Activated T-cell treated with anti-CD3 and anti-CD28 coated beads, Interleukin-2, amount 50 U/mL, for 24 hours (primary cell): ENCODE data around the gene TBC1D8.

Source experiments
- DNase-seq: peaks from one replicate; pipeline ENCODE4 v3.0.0-alpha.2; 2020
- H3K27ac Mint-ChIP-seq: 2 replicates; pipeline ENCODE4 v1.8.0; 2020; ENCODE audit warnings: mild to moderate bottlenecking, mixed read lengths
- H3K27me3 Mint-ChIP-seq: 2 replicates; pipeline ENCODE4 v1.8.0; 2020; ENCODE audit warnings: mixed read lengths
- H3K36me3 Mint-ChIP-seq: 2 replicates; pipeline ENCODE4 v1.8.0; 2020; ENCODE audit warnings: low read depth, mixed read lengths
- H3K4me1 Mint-ChIP-seq: 2 replicates; pipeline ENCODE4 v1.8.0; 2020; ENCODE audit warnings: low read depth, mixed read lengths
- H3K4me3 Mint-ChIP-seq: 2 replicates; pipeline ENCODE4 v1.8.0; 2020; ENCODE audit warnings: mild to moderate bottlenecking, moderate library complexity, mixed read lengths
- H3K9me3 Mint-ChIP-seq: 2 replicates; pipeline ENCODE4 v1.8.0; 2020; ENCODE audit warnings: mixed read lengths

TBC1D8 gene

DNA sequence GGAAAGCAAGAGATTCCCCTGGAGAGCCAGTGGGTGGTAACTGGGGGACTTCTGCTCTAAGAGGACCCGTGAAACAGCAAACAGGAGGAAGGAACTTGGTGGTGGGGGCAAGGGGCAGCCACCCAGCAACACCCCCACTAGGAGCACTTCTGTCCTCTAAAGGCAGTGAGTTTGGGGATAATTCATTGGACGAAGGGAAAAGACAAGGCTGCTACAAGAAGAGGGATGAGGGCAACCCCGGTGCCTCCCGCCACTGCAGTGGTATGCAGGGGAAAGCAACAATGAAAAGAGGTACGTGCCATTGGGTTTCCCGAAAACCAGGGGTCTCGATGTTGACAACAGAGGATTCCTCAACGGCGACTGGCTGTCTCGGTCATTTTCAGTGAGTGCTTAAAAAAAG, 140.0 kb downstream of the TBC1D8 start:
- H3K36me3 Mint-ChIP-seq, result peaks cover 96% of the 10 kb centered on the region
- no peak for DNase-seq
- peak overlapping the region; percentile 78 for H3K27ac Mint-ChIP-seq
- no peaks in the 10 kb centered on the region for H3K27me3 Mint-ChIP-seq
- H3K9me3 Mint-ChIP-seq, result no peaks in the 10 kb centered on the region
- peaks cover 57% of the 10 kb centered on the region for H3K4me1 Mint-ChIP-seq
- H3K4me3 Mint-ChIP-seq, result no peak overlapping the region

DNA sequence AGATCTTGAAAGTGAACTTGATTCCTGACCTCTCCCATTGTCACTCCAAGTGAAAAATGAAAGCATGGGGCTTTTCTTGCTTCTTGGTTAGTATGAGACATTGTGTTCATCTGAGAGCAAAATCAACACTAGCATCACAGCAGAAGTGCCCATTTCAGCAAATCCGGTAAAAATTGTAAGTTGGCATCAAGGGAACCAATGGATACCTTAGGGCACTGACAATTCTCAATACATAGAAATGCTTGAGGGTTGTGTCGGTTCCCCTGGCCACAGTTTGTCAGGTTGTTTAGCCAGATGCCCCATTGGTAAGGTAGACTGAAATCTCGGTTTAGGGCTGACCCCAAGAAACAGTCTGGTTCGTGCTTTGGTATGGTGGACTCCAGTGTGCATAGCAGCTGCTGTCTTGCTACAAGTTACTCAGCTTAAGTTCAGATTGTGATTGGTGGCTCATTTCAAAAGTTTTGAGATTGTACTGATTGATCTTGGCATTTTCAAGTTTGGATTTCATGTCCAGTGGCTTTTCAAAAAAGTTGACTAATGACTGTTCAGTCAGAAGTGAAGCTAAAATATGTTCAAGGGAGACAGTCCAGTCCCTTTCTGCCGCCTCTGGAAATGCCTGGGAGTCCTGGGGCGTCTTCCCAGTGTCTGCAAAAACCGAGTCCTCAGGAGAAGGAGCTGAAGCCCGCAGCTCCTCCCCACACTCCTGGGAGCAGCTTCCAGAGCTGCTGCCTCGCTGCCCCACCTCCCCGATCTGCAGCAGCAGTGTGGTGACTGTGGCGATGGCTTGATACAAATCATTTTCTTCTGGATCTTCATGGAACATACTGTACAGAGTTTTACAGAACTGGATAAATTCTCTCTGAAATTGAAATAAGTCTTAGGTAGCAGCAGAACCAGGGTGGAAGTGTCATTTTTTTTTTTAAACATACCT, 143.5 kb downstream of the TBC1D8 start:
- DNase-seq, result peak; percentile 49
- Mint-ChIP-seq H3K4me3 (peak overlapping the region; percentile 47), H3K27ac (peak overlapping the region; percentile 99), H3K27me3 (no peaks in the 10 kb centered on the region), H3K4me1 (peaks cover 79% of the 10 kb centered on the region), H3K9me3 (no peaks in the 10 kb centered on the region), H3K36me3 (peaks cover 99% of the 10 kb centered on the region)

DNA sequence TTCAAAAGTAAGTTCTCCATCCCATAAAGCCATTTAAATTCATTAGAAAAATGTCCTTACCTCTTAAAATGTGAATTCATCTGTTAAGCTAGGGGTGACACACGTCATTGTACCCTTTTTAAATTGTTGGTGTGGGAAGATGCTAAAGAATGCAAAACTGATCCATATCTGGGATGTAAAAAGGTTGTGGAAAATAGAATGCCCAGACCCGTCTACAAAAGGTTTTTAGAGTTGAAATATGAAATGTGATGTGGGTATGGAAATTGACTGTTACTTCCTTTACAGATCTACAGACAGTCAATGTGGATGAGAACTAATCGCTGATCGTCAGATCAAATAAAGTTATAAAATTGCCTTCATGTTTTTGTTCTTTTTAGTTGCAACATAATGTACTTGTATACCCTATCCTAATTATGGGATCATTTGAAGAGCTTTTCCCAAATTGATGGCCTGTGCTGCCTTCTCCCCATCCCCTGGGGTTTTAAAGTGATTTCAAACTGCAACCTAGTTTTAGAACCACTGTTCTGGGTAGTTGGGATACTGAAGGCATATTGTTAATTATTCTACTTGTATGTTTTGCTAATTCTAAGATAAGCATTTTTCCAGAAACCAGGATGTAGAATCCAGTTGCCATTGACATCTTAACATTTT, 145.0 kb downstream of the TBC1D8 start:
- H3K27ac Mint-ChIP-seq, result peak overlapping the region; percentile 99
- DNase-seq, result no peak
- peaks cover 4% of the 10 kb centered on the region for H3K9me3 Mint-ChIP-seq
- H3K4me3 Mint-ChIP-seq, result peak overlapping the region; percentile 99
- peaks cover 95% of the 10 kb centered on the region for H3K36me3 Mint-ChIP-seq
- H3K27me3 Mint-ChIP-seq, result no peaks in the 10 kb centered on the region
- peaks cover 72% of the 10 kb centered on the region for H3K4me1 Mint-ChIP-seq

DNA sequence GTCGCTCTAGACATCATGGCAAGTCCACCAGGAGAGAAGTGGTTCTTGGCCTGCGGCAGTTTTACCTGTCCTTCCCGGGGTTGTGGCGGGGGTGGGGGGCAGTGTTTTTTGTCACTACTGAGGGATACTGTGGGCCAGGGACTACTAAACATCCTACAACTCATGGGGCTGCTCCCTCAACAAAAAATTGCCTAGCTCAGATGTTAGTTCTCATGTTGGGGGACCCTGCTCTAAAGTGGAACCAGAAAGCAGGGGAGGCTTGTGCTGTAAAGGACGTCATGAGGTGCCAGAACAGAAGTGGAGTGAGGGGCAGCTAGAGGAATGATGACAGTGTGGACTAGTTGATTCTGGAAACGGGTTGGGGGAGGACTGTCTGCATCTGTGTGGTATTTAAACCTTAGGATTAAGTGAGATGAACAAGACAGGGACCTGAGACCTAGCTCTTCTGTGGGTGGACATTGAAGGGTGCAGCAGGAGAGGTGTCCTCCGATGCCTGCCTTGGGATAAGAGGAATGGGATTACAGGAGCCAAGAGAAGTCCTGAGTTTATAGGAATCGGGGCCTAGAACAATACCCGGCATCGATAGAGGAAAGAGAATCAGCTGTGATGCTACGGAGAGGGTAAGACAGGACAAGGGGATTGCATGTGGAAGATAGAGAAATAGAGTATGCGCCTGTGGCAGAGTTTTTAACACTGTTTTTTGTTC, 146.4 kb downstream of the TBC1D8 start:
- no peak for DNase-seq
- H3K4me1 Mint-ChIP-seq, result peaks cover 64% of the 10 kb centered on the region
- H3K27me3 Mint-ChIP-seq, result no peaks in the 10 kb centered on the region
- H3K27ac Mint-ChIP-seq, result peak overlapping the region; percentile 99
- peaks cover 80% of the 10 kb centered on the region for H3K36me3 Mint-ChIP-seq
- H3K9me3 Mint-ChIP-seq, result peaks cover 4% of the 10 kb centered on the region
- H3K4me3 Mint-ChIP-seq, result peak overlapping the region; percentile 99

DNA sequence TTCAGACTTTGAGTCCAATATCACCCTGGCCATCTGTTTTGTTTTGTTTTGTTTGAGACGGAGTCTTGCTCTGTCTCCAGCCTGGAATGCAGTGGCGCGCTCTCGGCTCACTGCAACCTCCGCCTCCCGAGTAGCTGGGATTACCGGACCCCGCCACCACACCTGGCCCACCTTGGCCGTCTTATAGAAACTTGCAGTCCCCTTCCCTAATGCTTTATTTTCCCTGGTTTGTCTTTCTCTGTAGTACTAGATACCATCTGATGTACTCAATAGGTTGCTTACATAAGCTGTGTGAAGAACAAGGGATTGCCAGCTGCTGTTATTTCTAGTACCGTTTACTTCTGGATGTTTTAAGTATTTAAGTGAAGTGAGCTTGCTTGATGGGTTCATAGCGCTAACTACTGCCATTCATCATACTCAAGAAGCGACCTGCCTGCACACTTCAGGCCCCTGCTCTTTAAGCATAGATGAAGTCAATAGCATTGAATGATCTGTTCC, 147.9 kb downstream of the TBC1D8 start:
- peak overlapping the region; percentile 99 for H3K4me3 Mint-ChIP-seq
- H3K4me1 Mint-ChIP-seq, result peaks cover 56% of the 10 kb centered on the region
- H3K36me3 Mint-ChIP-seq, result peaks cover 67% of the 10 kb centered on the region
- peak overlapping the region; percentile 99 for H3K27ac Mint-ChIP-seq
- H3K9me3 Mint-ChIP-seq, result peaks cover 4% of the 10 kb centered on the region
- no peak for DNase-seq
- no peaks in the 10 kb centered on the region for H3K27me3 Mint-ChIP-seq

DNA sequence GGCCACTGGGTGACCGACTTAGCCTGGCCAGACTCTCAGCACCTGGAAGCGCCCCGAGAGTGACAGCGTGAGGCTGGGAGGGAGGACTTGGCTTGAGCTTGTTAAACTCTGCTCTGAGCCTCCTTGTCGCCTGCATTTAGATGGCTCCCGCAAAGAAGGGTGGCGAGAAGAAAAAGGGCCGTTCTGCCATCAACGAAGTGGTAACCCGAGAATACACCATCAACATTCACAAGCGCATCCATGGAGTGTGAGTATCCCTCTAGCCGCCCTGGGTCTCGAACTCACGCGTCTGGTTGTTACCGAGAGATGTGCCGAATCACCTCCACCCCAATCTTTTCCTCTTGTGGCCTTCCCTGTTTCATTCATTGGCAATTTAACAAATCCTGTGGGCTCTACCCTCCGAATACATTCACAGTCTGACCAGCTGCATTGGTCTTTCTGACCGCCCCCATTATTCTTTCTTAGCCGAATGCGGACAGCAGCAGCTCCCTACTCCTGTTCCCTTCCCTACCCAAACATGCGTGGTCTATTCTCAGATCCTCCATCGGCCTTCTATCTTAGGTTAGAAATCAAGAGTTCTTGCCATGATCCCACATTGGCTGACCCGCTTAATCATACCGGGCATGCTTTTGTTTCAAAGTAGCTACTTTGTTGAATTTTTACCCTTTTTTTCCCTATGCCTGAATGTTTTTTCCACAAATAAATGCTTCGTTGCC, 148.5 kb downstream of the TBC1D8 start:
- Mint-ChIP-seq H3K36me3 (peaks cover 61% of the 10 kb centered on the region), H3K4me1 (peaks cover 50% of the 10 kb centered on the region), H3K27ac (peak overlapping the region; percentile 99), H3K9me3 (peaks cover 4% of the 10 kb centered on the region), H3K4me3 (peak overlapping the region; percentile 99), H3K27me3 (no peaks in the 10 kb centered on the region)
- DNase-seq, result no peak

DNA sequence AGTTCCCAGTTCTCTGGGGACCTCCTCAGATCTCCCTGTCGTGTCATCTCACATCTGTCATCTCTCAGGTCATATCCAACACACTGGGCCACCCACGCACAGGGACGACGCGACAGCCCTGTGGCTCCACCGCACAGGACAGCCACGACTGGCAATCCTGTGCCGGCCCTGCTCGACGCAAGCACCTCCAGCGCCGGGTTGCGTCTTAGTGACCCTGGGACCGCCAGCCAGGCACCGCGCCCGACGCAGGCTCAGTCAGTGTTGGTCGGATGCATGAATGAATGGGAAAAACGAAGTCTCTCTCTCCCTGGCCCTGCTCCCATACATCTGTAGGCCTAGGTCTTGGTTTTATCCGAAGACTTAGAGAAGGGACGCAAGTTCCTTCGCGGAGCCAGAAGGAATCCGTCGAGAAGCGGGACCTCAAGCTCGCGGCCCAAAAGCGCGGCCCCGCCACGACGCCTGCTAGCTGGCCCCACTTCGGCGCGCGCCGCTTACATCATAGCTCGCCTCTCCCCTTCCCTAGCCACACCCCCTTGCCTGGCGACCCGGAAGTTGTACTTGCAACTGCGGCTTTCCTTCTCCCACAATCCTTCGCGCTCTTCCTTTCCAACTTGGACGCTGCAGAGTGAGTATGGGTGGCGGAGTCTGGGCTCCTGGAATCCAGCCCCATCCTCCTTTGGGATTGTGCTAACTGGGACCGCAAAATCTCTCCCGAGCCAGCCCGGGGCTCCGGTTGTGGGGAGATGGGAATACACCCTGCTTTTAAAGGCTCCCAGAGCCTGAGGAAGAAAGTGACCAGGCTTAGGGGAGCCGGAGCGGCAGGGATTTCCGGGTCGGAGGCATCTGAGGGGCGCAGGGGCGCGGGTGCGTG, 149.3 kb downstream of the TBC1D8 start, which contains the start of gene RPL31:
Gene RPL31, plus strand, starts transcription at position 599 of the 871 bp plus-strand sequence. CDS start 413 bp downstream, outside the sequence.
- DNase-seq, result peak; percentile 95
- Mint-ChIP-seq H3K27me3 (no peaks in the 10 kb centered on the region), H3K4me1 (peaks cover 43% of the 10 kb centered on the region), H3K36me3 (peaks cover 53% of the 10 kb centered on the region), H3K27ac (peak within 1 kb of the TSS; percentile 99), H3K9me3 (peaks cover 4% of the 10 kb centered on the region), H3K4me3 (peak within 1 kb of the TSS; percentile 99)

DNA sequence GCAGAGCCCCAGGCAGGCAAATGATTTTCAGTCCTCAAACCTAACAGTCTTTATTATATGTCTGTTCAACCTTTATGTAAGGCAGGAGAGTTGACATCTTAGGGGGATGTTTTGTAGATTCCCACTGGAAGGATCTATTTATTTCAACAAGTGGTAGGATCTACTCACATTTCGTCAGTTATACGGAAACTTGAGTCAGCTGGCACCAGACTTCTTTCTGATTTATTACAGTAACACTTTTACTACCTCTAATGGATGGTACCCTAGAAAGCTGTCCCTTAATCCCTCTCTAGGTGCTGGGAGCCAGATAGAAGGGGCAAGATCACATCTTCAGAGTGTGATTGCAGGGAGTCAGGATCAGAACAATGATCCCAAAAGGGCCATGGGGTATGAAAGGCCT, 151.2 kb downstream of the TBC1D8 start:
- H3K4me1 Mint-ChIP-seq, result peaks cover 24% of the 10 kb centered on the region
- H3K27me3 Mint-ChIP-seq, result no peaks in the 10 kb centered on the region
- peaks cover 35% of the 10 kb centered on the region for H3K36me3 Mint-ChIP-seq
- peaks cover 4% of the 10 kb centered on the region for H3K9me3 Mint-ChIP-seq
- H3K27ac Mint-ChIP-seq, result no peak overlapping the region
- DNase-seq, result no peak
- H3K4me3 Mint-ChIP-seq, result no peak overlapping the region

DNA sequence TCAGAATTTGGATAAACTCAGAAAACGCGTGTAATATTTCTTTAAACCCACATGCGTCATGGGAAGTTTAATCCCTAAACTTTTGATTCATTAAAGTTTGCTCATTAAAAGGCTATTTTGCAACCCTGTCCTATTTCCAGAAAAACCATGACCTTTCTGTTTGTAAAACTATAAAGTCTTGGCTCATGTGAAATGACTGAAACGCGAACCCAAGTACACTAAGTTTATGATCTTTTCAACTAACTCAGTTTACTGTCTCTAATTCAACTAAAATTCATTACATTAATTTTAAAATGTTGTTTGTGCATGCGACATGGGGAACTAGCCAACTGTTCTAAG, 153.0 kb downstream of the TBC1D8 start:
- no peak overlapping the region for H3K27ac Mint-ChIP-seq
- no peak overlapping the region for H3K4me3 Mint-ChIP-seq
- H3K9me3 Mint-ChIP-seq, result peaks cover 4% of the 10 kb centered on the region
- H3K36me3 Mint-ChIP-seq, result peaks cover 18% of the 10 kb centered on the region
- no peak for DNase-seq
- peaks cover 9% of the 10 kb centered on the region for H3K4me1 Mint-ChIP-seq
- no peaks in the 10 kb centered on the region for H3K27me3 Mint-ChIP-seq

DNA sequence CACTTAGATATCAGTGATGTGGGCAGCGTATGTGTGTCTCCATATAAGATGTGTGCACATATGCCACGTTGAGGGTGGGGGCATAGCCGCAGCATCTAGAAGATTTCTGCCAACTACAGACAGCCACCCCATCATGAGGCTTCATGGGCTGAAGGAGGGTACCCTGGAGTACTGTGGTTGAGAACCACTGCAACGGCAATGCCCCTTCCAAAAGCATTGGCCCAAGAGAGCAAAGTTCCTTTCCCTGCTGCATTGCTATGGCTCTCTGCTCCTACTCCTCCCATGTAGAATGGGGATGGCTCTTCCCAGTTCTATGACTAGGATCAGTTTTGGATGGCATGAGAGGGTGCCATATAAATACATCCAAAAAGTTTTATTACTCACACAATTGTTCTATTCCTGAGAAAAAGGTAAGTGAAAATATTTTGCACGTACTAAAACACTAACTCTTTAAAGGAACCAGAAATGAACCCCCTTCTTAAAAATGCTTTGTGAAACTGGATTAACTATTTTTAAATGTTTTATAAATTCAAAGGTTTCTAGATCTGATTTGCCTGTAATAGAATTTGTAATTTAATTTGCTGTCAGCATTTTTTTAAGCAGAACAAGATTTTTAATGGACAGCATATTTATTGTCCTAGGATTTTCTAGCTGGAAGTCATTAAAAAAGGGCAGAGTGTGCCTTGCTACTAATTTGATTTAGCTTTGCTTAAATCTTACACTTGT, 153.5 kb downstream of the TBC1D8 start:
- Mint-ChIP-seq H3K9me3 (peaks cover 4% of the 10 kb centered on the region), H3K4me1 (peaks cover 9% of the 10 kb centered on the region), H3K4me3 (no peak overlapping the region), H3K27ac (no peak overlapping the region), H3K36me3 (peaks cover 12% of the 10 kb centered on the region), H3K27me3 (no peaks in the 10 kb centered on the region)
- DNase-seq, result no peak

DNA sequence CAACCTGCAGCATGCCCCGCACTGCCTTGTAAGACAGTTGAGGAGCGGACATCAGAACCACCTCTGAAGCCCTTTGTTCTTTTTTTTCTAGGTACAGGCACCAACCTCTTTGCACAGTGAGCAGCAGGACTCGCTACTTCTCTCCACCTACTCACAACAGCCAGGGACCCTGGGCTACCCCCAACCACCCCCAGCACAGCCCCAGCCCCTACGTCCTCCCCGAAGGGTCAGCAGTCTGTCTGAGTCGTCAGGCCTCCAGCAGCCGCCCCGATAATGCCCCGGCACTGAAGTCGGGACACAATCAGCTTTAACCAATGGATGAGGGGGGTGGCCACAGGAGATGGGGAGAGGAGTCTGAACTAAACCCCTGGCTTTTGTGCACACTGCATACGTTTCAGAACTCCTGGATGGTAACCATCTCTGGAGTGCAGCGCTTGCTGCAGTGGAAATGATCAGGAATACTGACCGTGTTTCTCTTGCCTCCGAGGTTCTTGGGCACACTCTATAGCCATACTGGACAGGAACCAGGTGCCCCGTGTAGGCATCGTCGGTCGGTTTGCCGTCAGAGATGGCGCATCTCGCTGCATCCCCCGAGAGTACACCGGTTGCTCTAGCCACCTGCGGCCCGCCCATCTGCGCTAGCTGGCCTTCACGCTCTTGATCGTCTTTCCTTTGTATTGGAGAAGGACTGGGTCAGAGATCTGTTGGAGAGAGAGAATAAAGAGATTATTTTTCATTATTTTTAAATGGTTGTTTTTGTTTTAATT, 155.7 kb downstream of the TBC1D8 start:
- H3K4me1 Mint-ChIP-seq, result peaks cover 4% of the 10 kb centered on the region
- H3K36me3 Mint-ChIP-seq, result peaks cover 2% of the 10 kb centered on the region
- no peak for DNase-seq
- H3K4me3 Mint-ChIP-seq, result no peak overlapping the region
- no peak overlapping the region for H3K27ac Mint-ChIP-seq
- no peaks in the 10 kb centered on the region for H3K27me3 Mint-ChIP-seq
- no peaks in the 10 kb centered on the region for H3K9me3 Mint-ChIP-seq

DNA sequence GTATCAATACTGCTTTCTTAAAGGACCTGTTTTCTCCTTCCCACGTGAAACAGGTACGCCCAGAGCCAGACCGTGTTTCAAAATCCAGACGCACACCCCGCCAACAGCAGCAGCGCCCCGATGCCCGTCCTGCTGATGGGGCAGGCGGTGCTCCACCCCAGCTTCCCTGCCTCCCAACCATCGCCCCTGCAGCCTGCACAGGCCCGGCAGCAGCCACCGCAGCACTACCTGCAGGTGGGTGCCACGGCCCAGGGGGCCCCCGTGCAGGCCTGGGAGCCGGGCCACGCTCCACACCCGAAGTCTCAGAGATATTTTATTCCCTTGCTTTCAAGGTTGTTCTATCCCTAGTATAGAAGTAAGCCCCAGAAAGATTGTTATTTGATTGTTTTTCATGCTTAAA, 157.9 kb downstream of the TBC1D8 start:
- Mint-ChIP-seq H3K9me3 (no peaks in the 10 kb centered on the region), H3K4me3 (no peak overlapping the region), H3K4me1 (peaks cover 4% of the 10 kb centered on the region), H3K27ac (no peak overlapping the region), H3K36me3 (peaks cover 2% of the 10 kb centered on the region), H3K27me3 (no peaks in the 10 kb centered on the region)
- no peak for DNase-seq
